ENCODE results near the gene TMEM203.

TMEM203 gene

GRCh38 chr9:137219757-137220316 lies 14.4 kb upstream of the TMEM203 start:
- no peak for DNase-seq (ENCODE audit: low read depth in 2 of 2)

GRCh38 chr9:137218754-137219271 lies 13.4 kb upstream of the TMEM203 start:
- DNase-seq (ENCODE audit: low read depth in 2 of 2) = no peak

- DNase-seq (ENCODE audit: low read depth in 2 of 2) = no peak
Observed at GRCh38 chr9:137218212-137218753, 12.8 kb upstream of the TMEM203 start.

- no peak for DNase-seq (ENCODE audit: low read depth in 2 of 2)
Observed at GRCh38 chr9:137217276-137218211, 12.1 kb upstream of the TMEM203 start.

- DNase-seq (ENCODE audit: low read depth in 2 of 2) = no peak
Observed at GRCh38 chr9:137216188-137216965, 10.9 kb upstream of the TMEM203 start.

- no peak for DNase-seq (ENCODE audit: low read depth in 2 of 2)
Observed at GRCh38 chr9:137215196-137215986, 9.9 kb upstream of the TMEM203 start.

- DNase-seq (ENCODE audit: low read depth in 2 of 2) = no peak
Observed at GRCh38 chr9:137214620-137215019, 9.2 kb upstream of the TMEM203 start.

GRCh38 chr9:137213160-137214060 lies 8.0 kb upstream of the TMEM203 start:
- no peak for DNase-seq (ENCODE audit: low read depth in 2 of 2)

GRCh38 chr9:137212520-137212919 lies 7.1 kb upstream of the TMEM203 start:
- DNase-seq (ENCODE audit: low read depth in 2 of 2) = no peak

- no peak for DNase-seq (ENCODE audit: low read depth in 2 of 2)
Observed at GRCh38 chr9:137211532-137211931, 6.1 kb upstream of the TMEM203 start.

GRCh38 chr9:137206602-137207001 lies 1.2 kb upstream of the TMEM203 start:
- DNase-seq (ENCODE audit: low read depth in 2 of 2) = no peak

GRCh38 chr9:137204731-137205125 lies 720 bp downstream of the TMEM203 start:
- DNase-seq (ENCODE audit: low read depth in 2 of 2) = no peak

GRCh38 chr9:137202966-137203365 lies 2.5 kb downstream of the TMEM203 start:
- DNase-seq (ENCODE audit: low read depth in 2 of 2) = no peak

GRCh38 chr9:137201205-137201868 lies 4.1 kb downstream of the TMEM203 start:
- no peak for DNase-seq (ENCODE audit: low read depth in 2 of 2)

- peak; percentile 93 for DNase-seq (ENCODE audit: low read depth in 2 of 2)
Observed at GRCh38 chr9:137200311-137201204, 4.9 kb downstream of the TMEM203 start, which contains the start of gene TPRN. TSS of gene TPRN (minus strand) at chr9:137200741. CDS start at chr9:137200711, 30 bp downstream.

GRCh38 chr9:137199411-137200121 lies 5.9 kb downstream of the TMEM203 start:
- DNase-seq (ENCODE audit: low read depth in 2 of 2) = no peak

- DNase-seq (ENCODE audit: low read depth in 2 of 2) = no peak
Observed at GRCh38 chr9:137198902-137199283, 6.6 kb downstream of the TMEM203 start.
